Fibroblast of lung (primary cell): ENCODE data around the gene PIAS1. TPM values are rescaled to one million over a fixed set of nuclear protein-coding genes. Genes with fewer than 3 reads are reported as not detected.

Source experiments
- DNase-seq, 2 donors: peaks; one replicate each; pipeline versions ENCODE4 v3.0.0 to v3.0.0-alpha.2; 2010; ENCODE audit warnings: low read depth in 2 of 2
- H2AFZ ChIP-seq: 2 replicates; pipeline ENCODE4 v1.5.1; 2012; ENCODE audit warnings: low read length, control low read depth, inconsistent platforms
- H3K27ac ChIP-seq: 2 replicates; pipeline ENCODE4 v1.5.1; 2011; ENCODE audit warnings: low read length, control low read depth; ENCODE audit not compliant: insufficient read depth
- H3K27me3 ChIP-seq: 2 replicates; pipeline ENCODE4 v1.5.1; 2011; ENCODE audit warnings: mild to moderate bottlenecking, low read length; ENCODE audit not compliant: control insufficient read depth, insufficient read depth
- H3K36me3 ChIP-seq: 2 replicates; pipeline ENCODE4 v1.5.1; 2011; ENCODE audit warnings: low read length; ENCODE audit not compliant: control insufficient read depth, insufficient read depth
- H3K4me1 ChIP-seq: 2 replicates; pipeline ENCODE4 v1.5.1; 2011; ENCODE audit warnings: low read length; ENCODE audit not compliant: control insufficient read depth, insufficient read depth; ENCODE audit errors: extremely low read depth
- H3K4me2 ChIP-seq: 2 replicates; pipeline ENCODE4 v1.5.1; 2011; ENCODE audit warnings: low read length, control low read depth; ENCODE audit not compliant: insufficient read depth; ENCODE audit errors: extremely low read depth
- H3K4me3 ChIP-seq, 4 experiments: fragments of 200-600 bp in 1 of 4; sonication (generic) in 1 of 4; replicated peaks in 1 of 4; 2 replicates each; pipeline ENCODE4 v1.5.1; 2011 to 2016; ENCODE audit warnings: low read length in 4 of 4, low read depth in 3 of 4, mild to moderate bottlenecking in 3 of 4, control low read depth in 2 of 4, inconsistent platforms in 1 of 4, mixed read lengths in 1 of 4; ENCODE audit not compliant: insufficient read depth in 1 of 4; ENCODE audit errors: control extremely low read depth in 1 of 4
- H3K79me2 ChIP-seq: 2 replicates; pipeline ENCODE4 v1.5.1; 2012; ENCODE audit warnings: mild to moderate bottlenecking, low read length, inconsistent platforms; ENCODE audit not compliant: control insufficient read depth, insufficient read depth
- H3K9ac ChIP-seq: 2 replicates; pipeline ENCODE4 v1.5.1; 2011; ENCODE audit warnings: mild to moderate bottlenecking, low read length, control low read depth; ENCODE audit not compliant: insufficient read depth
- H3K9me3 ChIP-seq: 2 replicates; pipeline ENCODE4 v1.5.1; 2012; ENCODE audit warnings: low read depth, low read length; ENCODE audit not compliant: control insufficient read depth, insufficient read depth
- H4K20me1 ChIP-seq: 2 replicates; pipeline ENCODE4 v1.5.1; 2011; ENCODE audit warnings: low read length; ENCODE audit not compliant: control insufficient read depth, insufficient read depth; ENCODE audit errors: extremely low read depth
- CTCF ChIP-seq, 2 donors: IDR thresholded peaks in 1 of 2; conservative IDR thresholded peaks in 1 of 2; 1 replicate in 1 of 2; 2 replicates in 1 of 2; pipeline ENCODE4 v1.5.1; 2011 to 2012; ENCODE audit warnings: low read length in 2 of 2, control low read depth in 1 of 2, inconsistent platforms in 1 of 2, low read depth in 1 of 2, mild to moderate bottlenecking in 1 of 2
- EZH2 ChIP-seq: IDR thresholded peaks from 2 replicates; pipeline ENCODE4 v1.5.1; 2012; ENCODE audit warnings: low read length, control low read depth, mild to moderate bottlenecking; ENCODE audit errors: missing control alignments
- polyA plus RNA-seq, 2 donors: library from polyadenylated mRNA; depleted of rRNA in 1 of 2; stranded (reverse) in 1 of 2; unstranded in 1 of 2; fragments of >200 nt; gene quantifications; 2 replicates each; pipeline ENCODE4 v1.2.1, GENCODE V29; 2011 to 2012; ENCODE audit warnings: missing spikeins in 1 of 2
- total RNA-seq: library from RNA; depleted of rRNA; stranded (reverse); fragments of >200 nt; gene quantifications from 2 replicates; pipeline ENCODE4 v1.2.1, GENCODE V29; 2014

PIAS1 gene
- total and polyA plus RNA-seq, 2 donors (not counting 1 experiment from before 2014, with no cell fraction given) = 17.0 to 35.1 TPM

- H3K36me3 ChIP-seq = no peaks in the 10 kb centered on the region
- no peaks in the 10 kb centered on the region for H4K20me1 ChIP-seq
- no peaks in the 10 kb centered on the region for H3K9me3 ChIP-seq
- H3K27me3 ChIP-seq = no peaks in the 10 kb centered on the region
- TF ChIP-seq EZH2 (no peak), CTCF (conservative IDR thresholded peaks at IDR 0.05 in 1 of 2, IDR thresholded peaks at IDR 0.05 in 1 of 2; ENCODE audit: low read depth in 1 of 2, low read length in 2 of 2) (no peak)
- H3K79me2 ChIP-seq = peaks cover 78% of the 10 kb centered on the region
- H3K27ac ChIP-seq = no peak overlapping the region
- no peak overlapping the region for H3K9ac ChIP-seq
- no peak overlapping the region for H3K4me3 ChIP-seq
- no peak overlapping the region for H2AFZ ChIP-seq
- no peaks in the 10 kb centered on the region for H3K4me1 ChIP-seq
- no peak overlapping the region for H3K4me2 ChIP-seq
- DNase-seq = no peak
Observed at GRCh38 chr15:68080334-68080733, 26.2 kb downstream of the PIAS1 start.

- H3K9me3 ChIP-seq = no peaks in the 10 kb centered on the region
- H4K20me1 ChIP-seq = no peaks in the 10 kb centered on the region
- H3K27me3 ChIP-seq = no peaks in the 10 kb centered on the region
Observed at GRCh38 chr15:68080783-68081182, 26.7 kb downstream of the PIAS1 start.

GRCh38 chr15:68081869-68082505, 27.9 kb downstream of the PIAS1 start:
- Histone ChIP-seq H3K27ac (no peak overlapping the region), H3K79me2 (peaks cover 72% of the 10 kb centered on the region), H3K4me2 (no peak overlapping the region), H3K9ac (no peak overlapping the region), H3K9me3 (no peaks in the 10 kb centered on the region), H2AFZ (no peak overlapping the region), H3K4me1 (no peaks in the 10 kb centered on the region), H3K36me3 (peaks cover 3% of the 10 kb centered on the region), H3K4me3 (no peak overlapping the region), H4K20me1 (no peaks in the 10 kb centered on the region), H3K27me3 (no peaks in the 10 kb centered on the region)
- TF ChIP-seq CTCF (conservative IDR thresholded peaks at IDR 0.05 in 1 of 2, IDR thresholded peaks at IDR 0.05 in 1 of 2; ENCODE audit: low read depth in 1 of 2, low read length in 2 of 2) (no peak), EZH2 (no peak)
- DNase-seq = no peak

More at GRCh38 chr15:68080783-68081182, 26.7 kb downstream of the PIAS1 start:
- no peak overlapping the region for H3K4me3 ChIP-seq
- DNase-seq = no peak
- no peak for TF ChIP-seq CTCF (conservative IDR thresholded peaks at IDR 0.05 in 1 of 2, IDR thresholded peaks at IDR 0.05 in 1 of 2; ENCODE audit: low read depth in 1 of 2, low read length in 2 of 2)
- TF ChIP-seq EZH2 = no peak
- peaks cover 77% of the 10 kb centered on the region for H3K79me2 ChIP-seq
- no peak overlapping the region for H2AFZ ChIP-seq
- no peak overlapping the region for H3K9ac ChIP-seq
- H3K4me2 ChIP-seq = no peak overlapping the region
- H3K4me1 ChIP-seq = no peaks in the 10 kb centered on the region
- no peaks in the 10 kb centered on the region for H3K36me3 ChIP-seq
- no peak overlapping the region for H3K27ac ChIP-seq
